Measurements from ENCODE around the gene FAM53A. TPM values are rescaled to one million over a fixed set of nuclear protein-coding genes. Genes with fewer than 3 reads are reported as not detected.

Gene FAM53A
- total and polyA plus RNA-seq, 2 of the 13 experiments (the other 11 are each of a cell fraction or from before 2014, with no cell fraction given) = 0.48 to 1.1 TPM

DNA sequence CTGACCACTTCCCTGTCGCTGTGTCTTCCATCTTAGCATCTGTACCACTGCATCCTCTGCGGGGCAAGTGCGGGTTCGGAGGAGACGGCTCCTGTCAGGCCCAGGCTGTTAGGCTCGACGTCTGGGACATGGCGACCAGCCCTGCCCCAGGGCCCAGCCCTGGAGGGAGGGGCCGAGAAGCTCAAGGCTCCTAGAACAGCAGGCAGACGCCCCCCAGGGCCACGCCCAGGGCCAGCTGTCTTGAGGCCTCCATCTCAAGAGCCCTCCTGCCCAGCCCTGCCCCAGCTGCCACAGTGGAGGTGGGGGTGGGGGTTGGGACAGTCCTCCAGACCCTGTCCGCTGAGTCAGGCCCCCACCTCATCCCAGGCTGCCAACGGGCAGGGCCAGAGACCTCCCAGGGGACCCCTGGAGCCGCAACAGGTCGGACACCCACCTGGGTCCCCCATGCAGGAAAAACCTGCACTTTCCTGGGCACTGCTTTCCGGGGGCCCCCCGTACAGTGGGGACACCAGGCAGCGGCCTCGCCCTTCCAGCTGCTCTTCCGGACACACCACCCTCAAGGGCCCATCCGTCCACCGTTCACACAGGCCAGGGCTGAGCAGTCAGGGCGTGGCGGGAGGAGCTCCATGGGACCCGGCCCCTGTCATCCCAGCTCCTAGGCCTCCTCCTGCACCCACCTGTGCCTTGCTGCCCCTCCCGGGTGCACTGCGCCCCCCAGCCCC is 83.1 kb downstream of the FAM53A start:
- Histone ChIP-seq H3K4me3 (replicated peaks in 1 of 3; ENCODE audit: insufficient read depth in 1 of 3, low read depth in 2 of 3, low read length in 3 of 3) (no peak overlapping the region), H3K27ac (ENCODE audit: extremely low read length, insufficient read depth, low read length) (no peak overlapping the region), H3K36me3 (replicated peaks in 1 of 2; ENCODE audit: control insufficient read depth in 1 of 2, insufficient read depth in 2 of 2, low read length in 2 of 2) (no peaks in the 10 kb centered on the region), H3K27me3 (ENCODE audit: control insufficient read depth in 1 of 2, insufficient read depth in 2 of 2, low read length in 2 of 2) (peaks cover 17 to 62% of the 10 kb centered on the region in 2 experiments; a peak in 4 of 5 replicates), H3K4me1 (ENCODE audit: insufficient read depth, low read length) (no peaks in the 10 kb centered on the region), H3K9ac (ENCODE audit: insufficient read depth, low read depth, low read length) (no peak overlapping the region), H4K20me1 (ENCODE audit: insufficient read depth, low read length) (0 out of 2 replicates have a peak, but pooled peaks cover 3% of the 10 kb centered on the region), H2AFZ (ENCODE audit: low read length) (no peak overlapping the region), H3K9me3 (ENCODE audit: low read length) (no peaks in the 10 kb centered on the region), H3K4me2 (ENCODE audit: low read depth, low read length) (no peak overlapping the region), H3K79me2 (ENCODE audit: insufficient read depth, low read length) (no peaks in the 10 kb centered on the region)
- DNase-seq (ENCODE audit: low spot score) (no peak), ATAC-seq (no peak), FAIRE-seq (no peak)
- WGBS (ENCODE audit: low lambda C conversion rate) = 81% methylated on average over 4 of the region's 27 CpGs
- no peak for TF ChIP-seq ZNF224 (CRISPR knock-in tag; IDR thresholded peaks at IDR 0.05)
- TF ChIP-seq ZNF790 (CRISPR knock-in tag; IDR thresholded peaks at IDR 0.05; ENCODE audit: borderline replicate concordance) = no peak
- TF ChIP-seq ZNF782 (CRISPR knock-in tag; IDR thresholded peaks at IDR 0.05; ENCODE audit: borderline replicate concordance) = no peak
- ChIA-PET CTCF (ENCODE audit: low intra/inter-chr PET ratio, low total read pairs) (no interaction called here), POLR2A (no interaction called here)
- BruUV-seq (replicated peaks) = no TSS peak
- intact Hi-C loops (cut with micrococcal nuclease; ENCODE audit: unreplicated experiment) (no loop called here), in situ Hi-C loops (cut with HindIII; ENCODE audit: extremely low pct_ligation_motif_present, low pct_unique_long_range_greater_than_20kb) (no loop called here)

DNA sequence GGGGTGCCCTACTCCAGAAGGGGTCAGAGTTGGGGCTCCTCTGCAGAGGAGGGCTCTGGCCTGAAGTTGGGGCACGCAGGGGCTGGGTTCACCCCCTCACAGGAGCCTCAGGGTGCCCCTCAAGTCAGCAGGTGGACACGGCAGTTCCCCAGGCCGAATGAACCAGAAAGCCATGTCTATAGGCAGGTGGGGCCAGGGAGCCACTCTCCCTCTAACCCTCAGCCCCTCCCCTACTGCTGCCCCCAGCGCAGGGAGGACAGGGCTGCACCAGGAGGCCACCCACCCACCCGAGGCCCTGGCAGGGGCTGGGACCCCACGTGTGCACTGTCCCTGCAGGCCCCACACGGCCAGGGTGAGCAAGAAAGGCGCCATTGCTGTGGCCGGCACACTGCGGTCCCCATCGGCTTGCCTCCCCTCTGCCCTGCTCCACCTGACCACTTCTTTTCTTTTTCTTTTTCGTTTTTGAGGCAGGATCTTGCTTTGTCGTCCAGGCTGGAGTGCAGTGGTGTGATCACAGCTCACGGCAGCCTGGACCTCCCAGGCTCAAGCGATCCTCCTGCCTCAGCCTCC is 83.8 kb downstream of the FAM53A start:
- FAIRE-seq = no peak
- POLR2A ChIA-PET = no interaction called here
- TF ChIP-seq HNRNPL (IDR thresholded peaks at IDR 0.05; ENCODE audit: low read depth, low read length) = no peak
- no peak for TF ChIP-seq MTF1 (CRISPR knock-in tag; IDR thresholded peaks at IDR 0.05)
- TF ChIP-seq, protein P1, sequence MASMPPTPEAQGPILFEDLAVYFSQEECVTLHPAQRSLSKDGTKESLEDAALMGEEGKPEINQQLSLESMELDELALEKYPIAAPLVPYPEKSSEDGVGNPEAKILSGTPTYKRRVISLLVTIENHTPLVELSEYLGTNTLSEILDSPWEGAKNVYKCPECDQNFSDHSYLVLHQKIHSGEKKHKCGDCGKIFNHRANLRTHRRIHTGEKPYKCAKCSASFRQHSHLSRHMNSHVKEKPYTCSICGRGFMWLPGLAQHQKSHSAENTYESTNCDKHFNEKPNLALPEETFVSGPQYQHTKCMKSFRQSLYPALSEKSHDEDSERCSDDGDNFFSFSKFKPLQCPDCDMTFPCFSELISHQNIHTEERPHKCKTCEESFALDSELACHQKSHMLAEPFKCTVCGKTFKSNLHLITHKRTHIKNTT (CRISPR knock-in tag; IDR thresholded peaks at IDR 0.05) = no peak
- no peak for TF ChIP-seq ZNF644 (CRISPR knock-in tag; IDR thresholded peaks at IDR 0.05; ENCODE audit: low read depth)
- no peak for TF ChIP-seq NFE2L1 (CRISPR knock-in tag; IDR thresholded peaks at IDR 0.05; ENCODE audit: borderline replicate concordance)
- TF ChIP-seq ZNF75D (CRISPR knock-in tag; IDR thresholded peaks at IDR 0.05; ENCODE audit: borderline replicate concordance) = no peak
- TF ChIP-seq, protein P2, sequence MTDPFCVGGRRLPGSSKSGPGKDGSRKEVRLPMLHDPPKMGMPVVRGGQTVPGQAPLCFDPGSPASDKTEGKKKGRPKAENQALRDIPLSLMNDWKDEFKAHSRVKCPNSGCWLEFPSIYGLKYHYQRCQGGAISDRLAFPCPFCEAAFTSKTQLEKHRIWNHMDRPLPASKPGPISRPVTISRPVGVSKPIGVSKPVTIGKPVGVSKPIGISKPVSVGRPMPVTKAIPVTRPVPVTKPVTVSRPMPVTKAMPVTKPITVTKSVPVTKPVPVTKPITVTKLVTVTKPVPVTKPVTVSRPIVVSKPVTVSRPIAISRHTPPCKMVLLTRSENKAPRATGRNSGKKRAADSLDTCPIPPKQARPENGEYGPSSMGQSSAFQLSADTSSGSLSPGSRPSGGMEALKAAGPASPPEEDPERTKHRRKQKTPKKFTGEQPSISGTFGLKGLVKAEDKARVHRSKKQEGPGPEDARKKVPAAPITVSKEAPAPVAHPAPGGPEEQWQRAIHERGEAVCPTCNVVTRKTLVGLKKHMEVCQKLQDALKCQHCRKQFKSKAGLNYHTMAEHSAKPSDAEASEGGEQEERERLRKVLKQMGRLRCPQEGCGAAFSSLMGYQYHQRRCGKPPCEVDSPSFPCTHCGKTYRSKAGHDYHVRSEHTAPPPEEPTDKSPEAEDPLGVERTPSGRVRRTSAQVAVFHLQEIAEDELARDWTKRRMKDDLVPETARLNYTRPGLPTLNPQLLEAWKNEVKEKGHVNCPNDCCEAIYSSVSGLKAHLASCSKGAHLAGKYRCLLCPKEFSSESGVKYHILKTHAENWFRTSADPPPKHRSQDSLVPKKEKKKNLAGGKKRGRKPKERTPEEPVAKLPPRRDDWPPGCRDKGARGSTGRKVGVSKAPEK (CRISPR knock-in tag; IDR thresholded peaks at IDR 0.05; ENCODE audit: borderline replicate concordance) = no peak
- no peak for TF ChIP-seq TCF12 (IDR thresholded peaks at IDR 0.05)
- no peak for TF ChIP-seq TCF12 (CRISPR knock-in tag; IDR thresholded peaks at IDR 0.05)
- TF ChIP-seq AKAP8 (CRISPR knock-in tag; IDR thresholded peaks at IDR 0.05) = no peak

More for the DNA sequence above, 83.8 kb downstream of the FAM53A start:
- 0 out of 2 replicates have a peak, but pooled peaks cover 3% of the 10 kb centered on the region for H4K20me1 ChIP-seq (ENCODE audit: insufficient read depth, low read length)
- H3K27ac ChIP-seq (ENCODE audit: extremely low read length, insufficient read depth, low read length) = no peak overlapping the region
- no peak for ATAC-seq
- intact Hi-C loops (cut with micrococcal nuclease; ENCODE audit: unreplicated experiment) = no loop called here
- peaks cover 16 to 61% of the 10 kb centered on the region in 2 experiments; a peak in 4 of 5 replicates for H3K27me3 ChIP-seq (ENCODE audit: control insufficient read depth in 1 of 2, insufficient read depth in 2 of 2, low read length in 2 of 2)
- no peaks in the 10 kb centered on the region for H3K36me3 ChIP-seq (replicated peaks in 1 of 2; ENCODE audit: control insufficient read depth in 1 of 2, insufficient read depth in 2 of 2, low read length in 2 of 2)
- no peak for DNase-seq (ENCODE audit: low spot score)
- H3K79me2 ChIP-seq (ENCODE audit: insufficient read depth, low read length) = no peaks in the 10 kb centered on the region
- no peak overlapping the region for H3K9ac ChIP-seq (ENCODE audit: insufficient read depth, low read depth, low read length)
- H2AFZ ChIP-seq (ENCODE audit: low read length) = no peak overlapping the region
- H3K4me2 ChIP-seq (ENCODE audit: low read depth, low read length) = no peak overlapping the region
- 33% methylated on average over 9 of the region's 15 CpGs for WGBS (ENCODE audit: low lambda C conversion rate)
- no TSS peak for BruUV-seq (replicated peaks)
- in situ Hi-C loops (cut with HindIII; ENCODE audit: extremely low pct_ligation_motif_present, low pct_unique_long_range_greater_than_20kb) = no loop called here
- no peak overlapping the region for H3K4me3 ChIP-seq (replicated peaks in 1 of 3; ENCODE audit: insufficient read depth in 1 of 3, low read depth in 2 of 3, low read length in 3 of 3)
- CTCF ChIA-PET (ENCODE audit: low intra/inter-chr PET ratio, low total read pairs) = no interaction called here
- no peaks in the 10 kb centered on the region for H3K4me1 ChIP-seq (ENCODE audit: insufficient read depth, low read length)
- H3K9me3 ChIP-seq (ENCODE audit: low read length) = no peaks in the 10 kb centered on the region

All from HepG2 (cell line).